Smooth muscle cell (in vitro differentiated cells): Measurements from ENCODE around the gene BUD31. TPM values are rescaled to one million over a fixed set of nuclear protein-coding genes. Genes with fewer than 3 reads are reported as not detected.

Source experiments
- DNase-seq: peaks from one replicate; lab custom pipeline; 2025; ENCODE audit not compliant: unreplicated experiment; lab: John Stamatoyannopoulos, UW
- H2AFZ ChIP-seq: fragments of 200-600 bp; sonication (generic); 2 replicates; pipeline ENCODE4 v1.6.0; 2016; ENCODE audit warnings: antibody characterized with exemption, low read depth, mild to moderate bottlenecking
- H3F3A ChIP-seq: fragments of 200-600 bp; sonication (generic); 2 replicates; pipeline ENCODE4 v1.6.0; 2017; ENCODE audit warnings: antibody characterized with exemption, low read depth
- H3K27ac ChIP-seq: fragments of 200-600 bp; sonication (generic); 2 replicates; pipeline ENCODE4 v1.5.1; 2016; ENCODE audit warnings: low read depth, mild to moderate bottlenecking
- H3K27me3 ChIP-seq: fragments of 200-600 bp; sonication (generic); 2 replicates; pipeline ENCODE4 v1.6.1; 2016; ENCODE audit warnings: low read depth, mild to moderate bottlenecking
- H3K36me3 ChIP-seq: fragments of 200-600 bp; sonication (generic); 2 replicates; pipeline ENCODE4 v1.5.1; 2016; ENCODE audit warnings: low read depth
- H3K4me1 ChIP-seq: fragments of 200-600 bp; sonication (generic); 2 replicates; pipeline ENCODE4 v1.5.1; 2016; ENCODE audit warnings: low read depth
- H3K4me2 ChIP-seq: fragments of 200-600 bp; sonication (generic); 2 replicates; pipeline ENCODE4 v1.6.0; 2016; ENCODE audit warnings: mild to moderate bottlenecking
- H3K4me3 ChIP-seq: fragments of 200-600 bp; sonication (generic); 2 replicates; pipeline ENCODE4 v1.5.1; 2016; ENCODE audit warnings: mild to moderate bottlenecking
- H3K79me2 ChIP-seq: fragments of 200-600 bp; sonication (generic); 2 replicates; pipeline ENCODE4 v1.6.0; 2016; ENCODE audit warnings: low read depth, mild to moderate bottlenecking
- H3K9ac ChIP-seq: fragments of 200-600 bp; sonication (generic); 2 replicates; pipeline ENCODE4 v1.6.0; 2016; ENCODE audit warnings: low read depth
- H3K9me3 ChIP-seq: fragments of 200-600 bp; sonication (generic); replicated peaks from 2 replicates; pipeline ENCODE4 v1.5.1; 2016; ENCODE audit warnings: low read depth
- H4K20me1 ChIP-seq: fragments of 200-600 bp; sonication (generic); 2 replicates; pipeline ENCODE4 v1.6.0; 2016; ENCODE audit warnings: low read depth
- WGBS: methylation state at CpG from one replicate; pipeline ENCODE4 v1.1.7; 2016; ENCODE audit warnings: low lambda C conversion rate; 5-methylcytosine and 5-hydroxymethylcytosine counted together
- polyA plus RNA-seq: library from polyadenylated mRNA; unstranded; fragments of >200 nt; fragmentation: Nextera tagmentation; extraction: Ambion mirVana; gene quantifications from 2 replicates; pipeline ENCODE4 v1.2.1, GENCODE V29; 2016
- total RNA-seq: library from RNA; depleted of rRNA; stranded (reverse); fragments of >200 nt; gene quantifications from 2 replicates; pipeline ENCODE4 v1.2.3, GENCODE V29; 2014
- TF ChIP-seq, protein P1 (sequence below): fragments of 200-600 bp; sonication (generic); IDR thresholded peaks from 2 replicates; pipeline ENCODE4 v1.5.1; 2017; ENCODE audit warnings: borderline replicate concordance, mild to moderate bottlenecking, antibody characterized with exemption; ENCODE audit not compliant: insufficient read depth, poor library complexity, severe bottlenecking

BUD31 gene
- total and polyA plus RNA-seq, 2 experiments from 2014 or later = 97.2 to 249 TPM

DNA sequence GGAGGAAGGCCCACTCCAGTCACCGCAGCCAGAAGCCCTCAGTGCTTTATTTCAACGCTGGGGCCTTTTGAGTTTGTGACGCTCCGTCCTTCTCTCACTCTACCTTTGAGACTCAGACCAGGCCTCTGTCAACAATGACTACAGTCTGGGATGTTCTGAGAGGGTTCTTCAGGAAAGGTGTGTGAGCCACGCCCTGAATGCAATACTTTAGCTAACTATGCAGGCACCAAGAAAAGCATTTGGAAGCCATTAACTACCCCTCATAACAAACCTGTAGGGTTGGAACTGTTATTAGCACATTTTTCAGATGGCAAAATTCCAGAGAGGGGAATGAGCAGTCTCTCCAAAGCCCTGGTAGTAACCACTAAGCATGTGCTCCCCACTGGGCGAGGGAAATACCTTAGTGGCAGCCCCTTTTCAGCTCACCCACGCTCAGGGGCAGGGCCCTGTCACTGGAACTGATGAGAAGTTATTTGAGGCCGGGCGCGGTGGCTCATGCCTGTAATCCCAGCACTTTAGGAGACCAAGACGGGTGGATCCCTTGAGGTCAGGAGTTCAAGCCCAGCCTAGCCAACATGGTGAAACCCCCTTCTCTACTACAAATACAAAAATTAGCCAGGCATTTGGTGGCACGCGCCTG, 39.9 kb upstream of the BUD31 start:
- H3K9ac ChIP-seq = no peak overlapping the region
- DNase-seq = no peak
- no peaks in the 10 kb centered on the region for H3K4me1 ChIP-seq
- 89% methylated on average over 13 of the region's 13 CpGs for WGBS
- H3K27me3 ChIP-seq = no peaks in the 10 kb centered on the region
- no peaks in the 10 kb centered on the region for H4K20me1 ChIP-seq
- H3F3A ChIP-seq = peaks cover 6% of the 10 kb centered on the region
- H2AFZ ChIP-seq = no peak overlapping the region
- H3K9me3 ChIP-seq = no peaks in the 10 kb centered on the region
- no peak overlapping the region for H3K4me3 ChIP-seq
- TF ChIP-seq, protein P1, sequence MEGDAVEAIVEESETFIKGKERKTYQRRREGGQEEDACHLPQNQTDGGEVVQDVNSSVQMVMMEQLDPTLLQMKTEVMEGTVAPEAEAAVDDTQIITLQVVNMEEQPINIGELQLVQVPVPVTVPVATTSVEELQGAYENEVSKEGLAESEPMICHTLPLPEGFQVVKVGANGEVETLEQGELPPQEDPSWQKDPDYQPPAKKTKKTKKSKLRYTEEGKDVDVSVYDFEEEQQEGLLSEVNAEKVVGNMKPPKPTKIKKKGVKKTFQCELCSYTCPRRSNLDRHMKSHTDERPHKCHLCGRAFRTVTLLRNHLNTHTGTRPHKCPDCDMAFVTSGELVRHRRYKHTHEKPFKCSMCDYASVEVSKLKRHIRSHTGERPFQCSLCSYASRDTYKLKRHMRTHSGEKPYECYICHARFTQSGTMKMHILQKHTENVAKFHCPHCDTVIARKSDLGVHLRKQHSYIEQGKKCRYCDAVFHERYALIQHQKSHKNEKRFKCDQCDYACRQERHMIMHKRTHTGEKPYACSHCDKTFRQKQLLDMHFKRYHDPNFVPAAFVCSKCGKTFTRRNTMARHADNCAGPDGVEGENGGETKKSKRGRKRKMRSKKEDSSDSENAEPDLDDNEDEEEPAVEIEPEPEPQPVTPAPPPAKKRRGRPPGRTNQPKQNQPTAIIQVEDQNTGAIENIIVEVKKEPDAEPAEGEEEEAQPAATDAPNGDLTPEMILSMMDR = no peak
- no peak overlapping the region for H3K27ac ChIP-seq
- no peak overlapping the region for H3K4me2 ChIP-seq
- H3K36me3 ChIP-seq = no peaks in the 10 kb centered on the region
- H3K79me2 ChIP-seq = no peaks in the 10 kb centered on the region

DNA sequence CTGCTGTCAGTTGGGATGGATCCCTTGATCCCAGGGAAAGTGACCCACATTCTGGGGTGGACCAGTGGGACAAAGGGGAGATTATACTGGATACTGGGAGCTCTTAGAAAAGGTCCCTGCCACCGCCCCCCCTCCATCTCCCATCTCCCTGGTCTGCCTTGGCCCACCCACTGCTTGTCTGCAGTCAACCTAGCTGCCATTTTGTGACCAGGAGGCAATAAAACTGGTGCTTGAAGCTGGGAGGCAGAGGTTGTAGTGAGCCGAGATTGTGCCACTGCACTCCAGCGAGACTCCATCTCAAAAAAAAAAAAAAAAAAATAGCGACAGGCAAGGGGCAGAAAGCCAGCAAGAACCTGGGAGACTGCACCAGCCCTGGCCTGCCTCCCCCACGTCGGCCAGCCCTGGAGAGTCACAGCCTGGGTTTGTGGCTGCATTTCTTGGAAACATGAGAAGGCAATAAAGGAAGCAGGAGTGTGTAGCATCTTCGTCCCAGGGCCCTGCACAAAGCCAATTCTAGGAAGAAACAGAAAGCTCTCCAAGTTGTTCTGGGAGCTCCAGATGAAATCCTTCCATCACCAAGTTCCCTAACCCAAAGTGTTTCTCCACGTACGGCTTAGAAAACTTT, 38.9 kb upstream of the BUD31 start:
- Histone ChIP-seq H4K20me1 (no peaks in the 10 kb centered on the region), H3K4me3 (no peak overlapping the region), H3K27ac (no peak overlapping the region), H3K4me2 (no peak overlapping the region), H3K4me1 (no peaks in the 10 kb centered on the region), H3K36me3 (no peaks in the 10 kb centered on the region), H3K79me2 (peaks cover 3% of the 10 kb centered on the region), H3K27me3 (no peaks in the 10 kb centered on the region), H3F3A (peaks cover 6% of the 10 kb centered on the region), H3K9ac (no peak overlapping the region), H2AFZ (no peak overlapping the region), H3K9me3 (no peaks in the 10 kb centered on the region)
- no peak for DNase-seq
- 84% methylated on average over 9 of the region's 9 CpGs for WGBS
- TF ChIP-seq, protein P1 = no peak

DNA sequence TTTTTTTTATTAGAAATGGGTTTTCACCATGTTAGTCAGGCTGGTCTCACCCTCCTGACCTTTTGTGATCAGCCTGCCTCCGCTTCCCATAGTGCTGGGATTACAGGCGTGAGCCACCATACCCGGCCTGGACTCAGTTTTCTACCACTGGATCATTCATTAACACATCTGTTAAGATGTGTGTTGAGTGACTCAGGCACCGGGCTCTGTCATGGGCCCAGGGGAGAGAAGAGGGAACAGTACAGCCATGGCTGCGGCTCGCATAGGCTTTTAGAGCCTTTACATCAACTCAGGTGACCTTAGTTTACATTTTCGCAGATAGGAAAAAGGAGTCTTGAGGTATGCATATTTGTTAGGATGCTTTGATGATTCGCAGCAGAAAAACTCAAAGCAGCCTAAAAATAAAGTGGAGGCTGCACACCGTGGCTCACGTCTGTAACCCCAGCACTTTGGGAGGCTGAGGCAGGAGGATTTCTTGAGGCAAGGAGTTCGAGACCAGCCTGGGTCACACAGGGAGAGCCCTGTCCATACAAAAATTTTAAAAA, 37.3 kb upstream of the BUD31 start:
- Histone ChIP-seq H3K36me3 (no peaks in the 10 kb centered on the region), H2AFZ (no peak overlapping the region), H3K4me3 (no peak overlapping the region), H3K27ac (no peak overlapping the region), H3K9ac (no peak overlapping the region), H3F3A (peaks cover 6% of the 10 kb centered on the region), H3K79me2 (peaks cover 19% of the 10 kb centered on the region), H3K27me3 (no peaks in the 10 kb centered on the region), H3K9me3 (no peaks in the 10 kb centered on the region), H3K4me2 (no peak overlapping the region), H4K20me1 (peaks cover 11% of the 10 kb centered on the region), H3K4me1 (no peaks in the 10 kb centered on the region)
- DNase-seq = no peak
- WGBS = 75% methylated on average over 11 of the region's 11 CpGs
- TF ChIP-seq, protein P1 = no peak
